Lower leg skin (tissue), 3 donors: ENCODE results near the gene CAMTA1.

Experiments used
- POLR2A ChIP-seq, 2 donors: fragments of 450-650 bp; IDR thresholded peaks; one replicate each; pipeline ENCODE4 v1.6.1; 2016 to 2017; ENCODE audit warnings: antibody characterized with exemption in 2 of 2, mild to moderate bottlenecking in 1 of 2, moderate library complexity in 1 of 2
- TF ChIP-seq, protein P1 (sequence below), 3 donors: fragments of 450-650 bp; IDR thresholded peaks; one replicate each; pipeline ENCODE4 v1.5.1; 2016; ENCODE audit warnings: antibody characterized with exemption in 3 of 3, mild to moderate bottlenecking in 3 of 3, moderate library complexity in 2 of 3

DNA sequence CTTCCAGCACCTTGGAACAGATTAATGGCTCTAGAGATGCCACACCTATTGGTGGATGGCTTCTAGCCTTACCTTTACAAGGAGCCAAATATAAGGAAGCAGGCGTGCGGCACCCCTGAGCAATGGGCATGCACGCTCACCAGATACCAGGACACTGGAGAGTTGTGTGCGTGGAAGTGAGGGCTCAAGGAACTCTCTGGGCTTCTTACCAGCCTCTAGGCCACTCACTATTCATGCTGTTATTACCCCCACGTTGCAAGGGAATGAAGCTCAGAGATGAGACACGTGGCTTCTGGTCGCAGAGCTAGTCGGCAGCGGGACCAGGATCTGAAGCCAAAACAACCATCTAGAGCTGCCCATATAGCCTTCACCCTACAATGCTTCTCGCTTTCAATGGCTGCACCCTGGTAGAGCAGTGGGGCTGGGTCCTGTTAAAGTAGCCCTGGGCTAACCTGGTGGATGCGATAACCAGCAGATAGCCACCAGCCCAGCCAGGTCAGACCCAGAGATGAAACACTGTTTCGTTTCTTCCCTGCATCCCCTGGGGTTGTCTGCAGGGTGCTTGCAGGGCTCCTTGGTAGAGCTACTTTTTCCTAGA lies 589.4 kb downstream of the CAMTA1 start:
- TF ChIP-seq, protein P1, sequence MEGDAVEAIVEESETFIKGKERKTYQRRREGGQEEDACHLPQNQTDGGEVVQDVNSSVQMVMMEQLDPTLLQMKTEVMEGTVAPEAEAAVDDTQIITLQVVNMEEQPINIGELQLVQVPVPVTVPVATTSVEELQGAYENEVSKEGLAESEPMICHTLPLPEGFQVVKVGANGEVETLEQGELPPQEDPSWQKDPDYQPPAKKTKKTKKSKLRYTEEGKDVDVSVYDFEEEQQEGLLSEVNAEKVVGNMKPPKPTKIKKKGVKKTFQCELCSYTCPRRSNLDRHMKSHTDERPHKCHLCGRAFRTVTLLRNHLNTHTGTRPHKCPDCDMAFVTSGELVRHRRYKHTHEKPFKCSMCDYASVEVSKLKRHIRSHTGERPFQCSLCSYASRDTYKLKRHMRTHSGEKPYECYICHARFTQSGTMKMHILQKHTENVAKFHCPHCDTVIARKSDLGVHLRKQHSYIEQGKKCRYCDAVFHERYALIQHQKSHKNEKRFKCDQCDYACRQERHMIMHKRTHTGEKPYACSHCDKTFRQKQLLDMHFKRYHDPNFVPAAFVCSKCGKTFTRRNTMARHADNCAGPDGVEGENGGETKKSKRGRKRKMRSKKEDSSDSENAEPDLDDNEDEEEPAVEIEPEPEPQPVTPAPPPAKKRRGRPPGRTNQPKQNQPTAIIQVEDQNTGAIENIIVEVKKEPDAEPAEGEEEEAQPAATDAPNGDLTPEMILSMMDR (IDR thresholded peaks at IDR 0.05): no peak
- TF ChIP-seq POLR2A (IDR thresholded peaks at IDR 0.05): no peak
